ENCODE measurements around the gene SGK1.

Gene SGK1

GRCh38 chr6:134178161-134179044 lies 139.5 kb downstream of the SGK1 start:
- Histone ChIP-seq H3K27me3 (ENCODE audit: control insufficient read depth, insufficient read depth, low read length) (no peaks in the 10 kb centered on the region), H3K79me2 (peaks cover 29% of the 10 kb centered on the region), H3K4me1 (peaks cover 51% of the 10 kb centered on the region), H3K36me3 (ENCODE audit: control insufficient read depth, insufficient read depth, low read length) (peaks cover 12% of the 10 kb centered on the region), H3K4me3 (ENCODE audit: low read depth, low read length) (peak overlapping the region; percentile 100), H3K9ac (peak overlapping the region; percentile 82), H3K4me2 (ENCODE audit: low read length) (peak overlapping the region; percentile 57), H3K27ac (peak overlapping the region; percentile 100), H2AFZ (peak overlapping the region; percentile 69), H3K9me3 (ENCODE audit: control insufficient read depth, low read length) (peaks cover 4% of the 10 kb centered on the region)
- TF ChIP-seq CTCF (IDR thresholded peaks at IDR 0.05) = peak; percentile 92

GRCh38 chr6:134177753-134178160 lies 140.2 kb downstream of the SGK1 start:
- peaks cover 34% of the 10 kb centered on the region for H3K79me2 ChIP-seq
- peak overlapping the region; percentile 100 for H3K4me3 ChIP-seq (ENCODE audit: low read depth, low read length)
- peak overlapping the region; percentile 69 for H2AFZ ChIP-seq
- peaks cover 18% of the 10 kb centered on the region for H3K36me3 ChIP-seq (ENCODE audit: control insufficient read depth, insufficient read depth, low read length)
- H3K4me2 ChIP-seq (ENCODE audit: low read length) = peak overlapping the region; percentile 57
- H3K27me3 ChIP-seq (ENCODE audit: control insufficient read depth, insufficient read depth, low read length) = no peaks in the 10 kb centered on the region
- TF ChIP-seq CTCF (IDR thresholded peaks at IDR 0.05) = no peak
- H3K9me3 ChIP-seq (ENCODE audit: control insufficient read depth, low read length) = peaks cover 11% of the 10 kb centered on the region
- peaks cover 44% of the 10 kb centered on the region for H3K4me1 ChIP-seq
- peak overlapping the region; percentile 100 for H3K27ac ChIP-seq
- H3K9ac ChIP-seq = peak overlapping the region; percentile 82

- Histone ChIP-seq H3K4me2 (ENCODE audit: low read length) (peak overlapping the region; percentile 57), H3K27me3 (ENCODE audit: control insufficient read depth, insufficient read depth, low read length) (no peaks in the 10 kb centered on the region), H3K36me3 (ENCODE audit: control insufficient read depth, insufficient read depth, low read length) (peaks cover 24% of the 10 kb centered on the region), H3K4me3 (ENCODE audit: low read depth, low read length) (peak overlapping the region; percentile 100), H2AFZ (no peak overlapping the region), H3K9me3 (ENCODE audit: control insufficient read depth, low read length) (peaks cover 16% of the 10 kb centered on the region), H3K9ac (peak overlapping the region; percentile 82), H3K79me2 (peaks cover 36% of the 10 kb centered on the region), H3K4me1 (peaks cover 39% of the 10 kb centered on the region), H3K27ac (peak overlapping the region; percentile 100)
- TF ChIP-seq CTCF (IDR thresholded peaks at IDR 0.05) = no peak
Measured at GRCh38 chr6:134177236-134177635, 140.7 kb downstream of the SGK1 start.

GRCh38 chr6:134176264-134176975 lies 141.5 kb downstream of the SGK1 start:
- H3K36me3 ChIP-seq (ENCODE audit: control insufficient read depth, insufficient read depth, low read length) = peaks cover 32% of the 10 kb centered on the region
- H3K4me3 ChIP-seq (ENCODE audit: low read depth, low read length) = peak overlapping the region; percentile 100
- peak overlapping the region; percentile 100 for H3K27ac ChIP-seq
- H3K4me2 ChIP-seq (ENCODE audit: low read length) = peak overlapping the region; percentile 95
- H2AFZ ChIP-seq = peak overlapping the region; percentile 47
- H3K27me3 ChIP-seq (ENCODE audit: control insufficient read depth, insufficient read depth, low read length) = no peaks in the 10 kb centered on the region
- peak overlapping the region; percentile 100 for H3K9ac ChIP-seq
- TF ChIP-seq CTCF (IDR thresholded peaks at IDR 0.05) = no peak
- H3K9me3 ChIP-seq (ENCODE audit: control insufficient read depth, low read length) = peaks cover 21% of the 10 kb centered on the region
- H3K79me2 ChIP-seq = peaks cover 42% of the 10 kb centered on the region
- peaks cover 33% of the 10 kb centered on the region for H3K4me1 ChIP-seq

All from parathyroid adenoma (tissue), 2 donors.